H1 (cell line): Measurements from ENCODE around the gene CEP128. TPM values are rescaled to one million over a fixed set of nuclear protein-coding genes. Genes with fewer than 3 reads are reported as not detected.

Experiments
- CTCF ChIA-PET: fragments of 300-600 bp; sonication (Branson Sonifier 250); formaldehyde crosslinking; loops from one replicate; lab custom pipeline; 2021; ENCODE audit not compliant: partially characterized antibody; lab: Charles Lee
- POLR2A ChIA-PET: fragments of 300-600 bp; sonication (Branson Sonifier 250); formaldehyde crosslinking; loops from one replicate; lab custom pipeline; 2021; ENCODE audit warnings: inconsistent platforms; ENCODE audit not compliant: partially characterized antibody; lab: Charles Lee
- DNase-seq, 2 experiments: peaks; one replicate each; pipeline versions ENCODE4 v3.0.0 to v3.0.0-alpha.2; 2010 to 2022; ENCODE audit warnings: low spot score in 2 of 2, low read depth in 1 of 2, mixed read lengths in 1 of 2
- FAIRE-seq: peaks from 2 replicates; lab custom pipeline; 2011; peaks lifted over from hg19 to GRCh38; lab: Jason Lieb, UNC
- H2AFZ ChIP-seq: 2 replicates; pipeline ENCODE4 v1.8.1; 2012; ENCODE audit warnings: low read length, inconsistent platforms
- H2AK5ac ChIP-seq: 2 replicates; pipeline ENCODE4 v1.6.1; 2013; ENCODE audit warnings: low read depth, low read length
- H2BK120ac ChIP-seq: replicated peaks from 2 replicates; pipeline ENCODE3; 2013; ENCODE audit warnings: low read depth, low read length, inconsistent platforms
- H2BK12ac ChIP-seq: 2 replicates; pipeline ENCODE4 v1.6.1; 2013; ENCODE audit warnings: low read depth, low read length
- H2BK15ac ChIP-seq: 2 replicates; pipeline ENCODE4 v1.6.1; 2013; ENCODE audit warnings: low read length
- H2BK20ac ChIP-seq: 2 replicates; pipeline ENCODE4 v1.6.1; 2013; ENCODE audit warnings: low read length
- H2BK5ac ChIP-seq: 2 replicates; pipeline ENCODE4 v1.6.1; 2013; ENCODE audit warnings: low read depth, low read length
- H3K14ac ChIP-seq: 2 replicates; pipeline ENCODE4 v1.6.1; 2013; ENCODE audit warnings: inconsistent platforms; ENCODE audit not compliant: insufficient read length
- H3K18ac ChIP-seq: 2 replicates; pipeline ENCODE4 v1.6.1; 2013; ENCODE audit warnings: low read length; ENCODE audit errors: extremely low read depth
- H3K23ac ChIP-seq: 2 replicates; pipeline ENCODE4 v1.6.1; 2013; ENCODE audit warnings: inconsistent platforms; ENCODE audit not compliant: insufficient read length
- H3K23me2 ChIP-seq: 2 replicates; pipeline ENCODE4 v1.6.1; 2013; ENCODE audit warnings: low read depth, low read length
- H3K27ac ChIP-seq: 2 replicates; pipeline ENCODE4 v1.6.1; 2011; ENCODE audit warnings: low read depth, low read length, inconsistent platforms
- H3K27me3 ChIP-seq, 4 experiments: replicated peaks in 1 of 4; 1 replicate in 1 of 4; 2 replicates in 3 of 4; pipeline versions ENCODE4 v1.6.1 to v1.8.1; 2011 to 2013; ENCODE audit warnings: low read length in 3 of 4, mild to moderate bottlenecking in 3 of 4, inconsistent platforms in 2 of 4, mixed read lengths in 2 of 4, moderate library complexity in 1 of 4; ENCODE audit not compliant: control insufficient read depth in 3 of 4, insufficient read depth in 3 of 4; ENCODE audit errors: extremely low read depth in 1 of 4
- H3K36me3 ChIP-seq, 4 experiments: 2 replicates each; pipeline versions ENCODE4 v1.6.1 to v1.8.1; 2011 to 2013; ENCODE audit warnings: mild to moderate bottlenecking in 4 of 4, low read length in 3 of 4, moderate library complexity in 2 of 4, control low read depth in 1 of 4, inconsistent platforms in 1 of 4; ENCODE audit not compliant: insufficient read depth in 4 of 4, control insufficient read depth in 2 of 4
- H3K4ac ChIP-seq: replicated peaks from 2 replicates; pipeline ENCODE3; 2013; ENCODE audit warnings: low read length, low read depth, mixed read lengths, inconsistent platforms; ENCODE audit not compliant: insufficient read length
- H3K4me1 ChIP-seq, 4 experiments: replicated peaks in 1 of 4; 1 replicate in 1 of 4; 2 replicates in 3 of 4; pipeline versions ENCODE4 v1.6.1 to v1.8.1; 2011 to 2013; ENCODE audit warnings: low read length in 3 of 4, inconsistent platforms in 2 of 4, mixed read lengths in 1 of 4; ENCODE audit not compliant: insufficient read depth in 4 of 4, control insufficient read depth in 3 of 4
- H3K4me2 ChIP-seq, 2 experiments: 2 replicates each; pipeline versions ENCODE4 v1.6.1 to v1.8.1; 2011 to 2013; ENCODE audit warnings: low read depth in 2 of 2, low read length in 2 of 2, control low read depth in 1 of 2, inconsistent platforms in 1 of 2, mild to moderate bottlenecking in 1 of 2; ENCODE audit not compliant: insufficient read depth in 1 of 2
- H3K4me3 ChIP-seq, 4 experiments: fragments of 200-600, 300-600 bp in 1 of 4; sonication (generic), shearing (Covaris generic), sonication (Bioruptor Twin) in 1 of 4; 2 replicates each; pipeline versions ENCODE4 v1.5.1 to v1.8.1; 2011 to 2016; ENCODE audit warnings: low read length in 4 of 4, low read depth in 3 of 4, control low read depth in 2 of 4, inconsistent platforms in 2 of 4, mild to moderate bottlenecking in 2 of 4, mixed read lengths in 1 of 4, moderate library complexity in 1 of 4; ENCODE audit not compliant: insufficient read depth in 2 of 4; ENCODE audit errors: extremely low read depth in 1 of 4
- H3K56ac ChIP-seq: replicated peaks from 2 replicates; pipeline ENCODE3; 2013; ENCODE audit warnings: low read depth, mild to moderate bottlenecking, mixed read lengths, low read length, inconsistent platforms; ENCODE audit not compliant: insufficient read length
- H3K79me1 ChIP-seq: 2 replicates; pipeline ENCODE4 v1.6.1; 2013; ENCODE audit warnings: low read depth, low read length, control low read depth
- H3K79me2 ChIP-seq, 2 experiments: 2 replicates each; pipeline versions ENCODE4 v1.6.1 to v1.8.1; 2012 to 2013; ENCODE audit warnings: low read length in 2 of 2, mild to moderate bottlenecking in 2 of 2, inconsistent platforms in 1 of 2; ENCODE audit not compliant: insufficient read depth in 2 of 2, control insufficient read depth in 1 of 2
- H3K9ac ChIP-seq, 4 experiments: replicated peaks in 1 of 4; 1 replicate in 1 of 4; 2 replicates in 3 of 4; pipeline versions ENCODE4 v1.6.1 to v1.8.1; 2011 to 2013; ENCODE audit warnings: low read depth in 3 of 4, low read length in 3 of 4, control low read depth in 2 of 4, mild to moderate bottlenecking in 2 of 4, moderate library complexity in 2 of 4, inconsistent platforms in 1 of 4; ENCODE audit errors: extremely low read depth in 1 of 4
- H3K9me3 ChIP-seq, 2 experiments: 2 replicates each; pipeline versions ENCODE4 v1.6.1 to v1.8.1; 2012 to 2013; ENCODE audit warnings: mild to moderate bottlenecking in 2 of 2, moderate library complexity in 2 of 2, control low read depth in 1 of 2, inconsistent platforms in 1 of 2, low read depth in 1 of 2, low read length in 1 of 2, mixed read lengths in 1 of 2; ENCODE audit not compliant: insufficient read depth in 2 of 2
- H4K20me1 ChIP-seq, 2 experiments: replicated peaks in 1 of 2; 2 replicates each; pipeline versions ENCODE3 to v1.8.1; 2011 to 2013; ENCODE audit warnings: inconsistent platforms in 2 of 2, low read length in 2 of 2, mild to moderate bottlenecking in 1 of 2; ENCODE audit not compliant: insufficient read depth in 2 of 2, control insufficient read depth in 1 of 2
- H4K5ac ChIP-seq: 2 replicates; pipeline ENCODE4 v1.6.1; 2013; ENCODE audit warnings: low read length, low read depth, mixed read lengths, inconsistent platforms; ENCODE audit not compliant: insufficient read length
- H4K8ac ChIP-seq: 2 replicates; pipeline ENCODE4 v1.8.0; 2013; ENCODE audit warnings: mild to moderate bottlenecking, moderate library complexity, low read length, inconsistent platforms; ENCODE audit not compliant: insufficient read depth; ENCODE audit errors: extremely low read depth
- H4K91ac ChIP-seq: replicated peaks from 2 replicates; pipeline ENCODE3; 2013; ENCODE audit warnings: low read length, mixed read lengths, inconsistent platforms; ENCODE audit not compliant: insufficient read length
- CHD2 ChIP-seq: IDR thresholded peaks from 2 replicates; pipeline ENCODE4 v1.6.1; 2012; ENCODE audit warnings: low read length, improper control_type of control experiment
- CTCF ChIP-seq, 3 experiments: IDR thresholded peaks; 1 replicate in 2 of 3; 2 replicates in 1 of 3; pipeline versions ENCODE4 v1.5.1 to v1.6.1; 2011; ENCODE audit warnings: low read length in 3 of 3, mild to moderate bottlenecking in 3 of 3, inconsistent platforms in 2 of 3, low read depth in 1 of 3, moderate library complexity in 1 of 3; ENCODE audit not compliant: insufficient read depth in 1 of 3; ENCODE audit errors: control extremely low read depth in 1 of 3
- EZH2 ChIP-seq: fragments of 200-600 bp; sonication (generic); IDR thresholded peaks from 2 replicates; pipeline ENCODE4 v1.7.1; 2012; ENCODE audit warnings: low read depth, mild to moderate bottlenecking, moderate library complexity, low read length, inconsistent platforms; ENCODE audit not compliant: severe bottlenecking
- RBBP5 ChIP-seq: IDR thresholded peaks from 2 replicates; pipeline ENCODE4 v1.7.1; 2012; ENCODE audit warnings: low read depth, mild to moderate bottlenecking, inconsistent platforms, low read length, moderate library complexity, borderline replicate concordance
- SP4 ChIP-seq: IDR thresholded peaks from 2 replicates; pipeline ENCODE4 v1.6.1; 2012; ENCODE audit warnings: low read length, inconsistent platforms
- TCF12 ChIP-seq: IDR thresholded peaks from 2 replicates; pipeline ENCODE4 v1.6.1; 2011; ENCODE audit warnings: low read depth, mild to moderate bottlenecking, low read length
- WGBS, 2 experiments: shearing (Covaris generic) in 1 of 2; methylation state at CpG; one replicate each; pipeline versions ENCODE4 v1.1.6 to v1.1.7; 2013 to 2015; ENCODE audit warnings: low lambda C conversion rate in 2 of 2, mixed read lengths in 2 of 2, inconsistent platforms in 1 of 2, low coverage in 1 of 2, missing lambda C conversion rate in 1 of 2; ENCODE audit not compliant: insufficient replicate concordance in 2 of 2, insufficient coverage in 1 of 2, insufficient read length in 1 of 2; ENCODE audit errors: extremely low coverage in 1 of 2, missing lambda C conversion rate in 1 of 2; 5-methylcytosine and 5-hydroxymethylcytosine counted together
- polyA plus RNA-seq, 7 experiments: library from polyadenylated mRNA; depleted of rRNA in 3 of 7; stranded (reverse) in 5 of 7; unstranded in 2 of 7; fragments of >200 nt in 5 of 7; fragments of 200-250 nt in 2 of 7; gene quantifications; 1 replicate in 5 of 7; 2 replicates in 1 of 7; 4 replicates in 1 of 7; pipeline versions ENCODE4 v1.2.1 to v1.2.3, GENCODE V29; 2011 to 2013; ENCODE audit warnings: missing spikeins in 2 of 7, mixed read lengths in 2 of 7
- total RNA-seq: library from RNA; stranded (reverse); fragmentation: NEBNext Ultra II Directional; extraction: Animal tissue kit (Norgen Biotek cat#: 25700); gene quantifications from 2 replicates; pipeline ENCODE4 v1.2.1, GENCODE V29; 2021

The CEP128 gene
- total and polyA plus RNA-seq, 2 of the 8 experiments (the other 6 are each of a cell fraction or from before 2014, with no cell fraction given) = 1.9 to 17.0 TPM

- Histone ChIP-seq H2BK20ac (no peak overlapping the region), H3K18ac (no peak overlapping the region), H3K14ac (no peak overlapping the region), H3K4ac (no peak overlapping the region), H3K56ac (no peak overlapping the region), H4K8ac (no peak overlapping the region), H2BK5ac (no peak overlapping the region), H4K91ac (no peak overlapping the region), H3K79me2 (no peaks in the 10 kb centered on the region), H3K4me3 (no peak overlapping the region), H3K9ac (no peak overlapping the region), H2BK12ac (no peak overlapping the region), H2AFZ (no peak overlapping the region), H2AK5ac (no peak overlapping the region), H4K5ac (no peak overlapping the region), H3K4me1 (no peaks in the 10 kb centered on the region; a peak in 1 of 7 replicates), H2BK15ac (no peak overlapping the region), H3K36me3 (no peaks in the 10 kb centered on the region), H3K23ac (no peak overlapping the region), H3K27me3 (no peaks in the 10 kb centered on the region), H3K27ac (no peak overlapping the region), H3K4me2 (no peak overlapping the region), H4K20me1 (no peaks in the 10 kb centered on the region), H3K23me2 (no peaks in the 10 kb centered on the region), H3K9me3 (no peaks in the 10 kb centered on the region), H2BK120ac (no peak overlapping the region), H3K79me1 (no peaks in the 10 kb centered on the region)
- CTCF ChIA-PET = interaction anchor here (1.0 kb wide), 2 partner anchors 25 to 34 kb away, joined by 3 read pairs; no protein-coding TSS in a partner anchor
- DNase-seq (no peak), FAIRE-seq (no peak)
- 87% methylated on average over 2 of the region's 2 CpGs; no CpG with 5 or more reads in 1 of the 2 experiments for WGBS, 2 experiments
- POLR2A ChIA-PET = no interaction called here
- TF ChIP-seq TCF12 (no peak), EZH2 (no peak), CHD2 (no peak), RBBP5 (no peak), CTCF (IDR thresholded peaks at IDR 0.05; ENCODE audit: control extremely low read depth in 1 of 3, insufficient read depth in 1 of 3, low read depth in 1 of 3, low read length in 3 of 3) (no peak), SP4 (no peak)
These were observed 272.1 kb downstream of the CEP128 start for GRCh38 chr14:80669426-80669825.
